H9 (cell line): ENCODE measurements around the gene WWC1. TPM values are rescaled to one million over a fixed set of nuclear protein-coding genes. Genes with fewer than 3 reads are reported as not detected.

Experiments
- DNase-seq: peaks from one replicate; pipeline ENCODE4 v3.0.0-alpha.2; 2017
- H2AFZ ChIP-seq: one replicate; pipeline ENCODE4 v1.6.1; 2013; ENCODE audit warnings: mild to moderate bottlenecking, low read length, control low read depth, moderate library complexity
- H2AK5ac ChIP-seq: 2 replicates; pipeline ENCODE4 v1.6.1; 2013; ENCODE audit warnings: low read length, control low read depth, mixed read lengths; ENCODE audit not compliant: insufficient read length
- H2BK120ac ChIP-seq: one replicate; pipeline ENCODE4 v1.6.1; 2013; ENCODE audit warnings: low read depth, mild to moderate bottlenecking, low read length, control low read depth, inconsistent platforms; ENCODE audit not compliant: poor library complexity, severe bottlenecking
- H2BK12ac ChIP-seq: 2 replicates; pipeline ENCODE4 v1.6.1; 2013; ENCODE audit warnings: low read length, control low read depth, mixed read lengths, low read depth; ENCODE audit not compliant: insufficient read length
- H2BK15ac ChIP-seq: 2 replicates; pipeline ENCODE4 v1.6.1; 2013; ENCODE audit warnings: low read depth, low read length, control low read depth
- H2BK20ac ChIP-seq: one replicate; pipeline ENCODE4 v1.6.1; 2013; ENCODE audit warnings: low read depth, mild to moderate bottlenecking, low read length, control low read depth, inconsistent platforms; ENCODE audit not compliant: poor library complexity, severe bottlenecking
- H2BK5ac ChIP-seq: 2 replicates; pipeline ENCODE4 v1.6.1; 2013; ENCODE audit warnings: low read length, control low read depth, mixed read lengths; ENCODE audit not compliant: insufficient read length
- H3K14ac ChIP-seq: 2 replicates; pipeline ENCODE4 v1.6.1; 2013; ENCODE audit warnings: low read length, control low read depth; ENCODE audit not compliant: insufficient read depth
- H3K18ac ChIP-seq: 2 replicates; pipeline ENCODE4 v1.6.1; 2013; ENCODE audit warnings: low read depth, mild to moderate bottlenecking, mixed read lengths, low read length, control low read depth; ENCODE audit not compliant: insufficient read length
- H3K23ac ChIP-seq: 2 replicates; pipeline ENCODE4 v1.6.1; 2013; ENCODE audit warnings: low read length, control low read depth, mixed read lengths, low read depth; ENCODE audit not compliant: insufficient read length
- H3K23me2 ChIP-seq: 2 replicates; pipeline ENCODE4 v1.6.1; 2013; ENCODE audit warnings: low read depth, mild to moderate bottlenecking, mixed read lengths, low read length, control low read depth; ENCODE audit not compliant: insufficient read length, poor library complexity, severe bottlenecking
- H3K27ac ChIP-seq: 2 replicates; pipeline ENCODE4 v1.5.1; 2013; ENCODE audit warnings: low read length, control low read depth, mixed read lengths, low read depth; ENCODE audit not compliant: insufficient read length
- H3K27me3 ChIP-seq: 2 replicates; pipeline ENCODE4 v1.6.1; 2013; ENCODE audit warnings: low read length, control low read depth, inconsistent platforms; ENCODE audit not compliant: insufficient read depth
- H3K4ac ChIP-seq: 2 replicates; pipeline ENCODE4 v1.6.1; 2013; ENCODE audit warnings: low read depth, mild to moderate bottlenecking, control low read depth, inconsistent platforms, low read length, moderate library complexity
- H3K4me1 ChIP-seq: 2 replicates; pipeline ENCODE4 v1.6.1; 2013; ENCODE audit warnings: low read length, control low read depth, inconsistent platforms; ENCODE audit not compliant: insufficient read depth
- H3K4me2 ChIP-seq: 2 replicates; pipeline ENCODE4 v1.6.1; 2013; ENCODE audit warnings: low read length, control low read depth, mixed read lengths; ENCODE audit not compliant: insufficient read length, insufficient read depth
- H3K56ac ChIP-seq: 2 replicates; pipeline ENCODE4 v1.6.1; 2013; ENCODE audit warnings: low read depth, mild to moderate bottlenecking, mixed read lengths, low read length, control low read depth; ENCODE audit not compliant: insufficient read length
- H3K79me1 ChIP-seq: 2 replicates; pipeline ENCODE4 v1.6.1; 2013; ENCODE audit warnings: low read depth, mild to moderate bottlenecking, moderate library complexity, low read length, control low read depth, inconsistent platforms; ENCODE audit not compliant: insufficient read depth, poor library complexity, severe bottlenecking
- H3K79me2 ChIP-seq: 2 replicates; pipeline ENCODE4 v1.6.1; 2013; ENCODE audit warnings: low read length, control low read depth, inconsistent platforms; ENCODE audit not compliant: insufficient read depth
- H3K9ac ChIP-seq: 2 replicates; pipeline ENCODE4 v1.6.1; 2013; ENCODE audit warnings: low read length, control low read depth, mixed read lengths; ENCODE audit not compliant: insufficient read length; ENCODE audit errors: extremely low read depth
- H3K9me3 ChIP-seq: one replicate; pipeline ENCODE4 v1.6.1; 2013; ENCODE audit warnings: low read depth, low read length, inconsistent platforms; ENCODE audit not compliant: control insufficient read depth
- H3T11ph ChIP-seq: one replicate; pipeline ENCODE4 v1.6.1; 2013; ENCODE audit warnings: mild to moderate bottlenecking, low read length, control low read depth, inconsistent platforms
- H4K20me1 ChIP-seq: one replicate; pipeline ENCODE4 v1.6.1; 2013; ENCODE audit not compliant: control insufficient read depth, insufficient read length, insufficient read depth
- H4K5ac ChIP-seq: 2 replicates; pipeline ENCODE4 v1.6.1; 2013; ENCODE audit warnings: low read depth, mild to moderate bottlenecking, mixed read lengths, low read length, control low read depth; ENCODE audit not compliant: insufficient read length
- H4K8ac ChIP-seq: replicated peaks from 2 replicates; pipeline ENCODE4 v1.6.1; 2013; ENCODE audit warnings: low read length, control low read depth, mixed read lengths, low read depth; ENCODE audit not compliant: insufficient read length
- H4K91ac ChIP-seq: 2 replicates; pipeline ENCODE4 v1.6.1; 2013; ENCODE audit warnings: low read depth, mild to moderate bottlenecking, moderate library complexity, mixed read lengths, low read length, control low read depth; ENCODE audit not compliant: insufficient read length
- H3K27ac Mint-ChIP-seq, 3 experiments: 2 replicates in 2 of 3; 3 replicates in 1 of 3; pipeline ENCODE4 v1.8.0; 2020 to 2021; ENCODE audit warnings: mixed read lengths in 3 of 3, mild to moderate bottlenecking in 1 of 3, moderate library complexity in 1 of 3
- H3K27me3 Mint-ChIP-seq: 2 replicates; pipeline ENCODE4 v1.8.0; 2021; ENCODE audit warnings: low read depth, mild to moderate bottlenecking, moderate library complexity, mixed read lengths
- H3K36me3 Mint-ChIP-seq, 3 experiments: 2 replicates in 2 of 3; 3 replicates in 1 of 3; pipeline ENCODE4 v1.8.0; 2020 to 2021; ENCODE audit warnings: low read depth in 3 of 3, mixed read lengths in 3 of 3; ENCODE audit not compliant: insufficient read depth in 1 of 3
- H3K4me1 Mint-ChIP-seq, 2 experiments: 2 replicates each; pipeline ENCODE4 v1.8.0; 2020; ENCODE audit warnings: mixed read lengths in 2 of 2
- H3K4me3 Mint-ChIP-seq, 2 experiments: 2 replicates in 1 of 2; 3 replicates in 1 of 2; pipeline ENCODE4 v1.8.0; 2020 to 2021; ENCODE audit warnings: mild to moderate bottlenecking in 2 of 2, mixed read lengths in 2 of 2, moderate library complexity in 1 of 2
- H3K9me3 Mint-ChIP-seq, 2 experiments: 2 replicates in 1 of 2; 3 replicates in 1 of 2; pipeline ENCODE4 v1.8.0; 2020; ENCODE audit warnings: mild to moderate bottlenecking in 2 of 2, mixed read lengths in 2 of 2, moderate library complexity in 1 of 2
- WGBS: extraction: QIAGEN DNeasy Blood & Tissue Kit; methylation state at CpG from one replicate; pipeline ENCODE4 v1.1.7; 2013; ENCODE audit warnings: missing lambda C conversion rate, low lambda C conversion rate, mixed read lengths; ENCODE audit not compliant: insufficient read length; ENCODE audit errors: extremely low coverage; 5-methylcytosine and 5-hydroxymethylcytosine counted together
- total RNA-seq: library from RNA; stranded (reverse); gene quantifications from 2 replicates; pipeline ENCODE4 v1.2.1, GENCODE V29; 2021
- TF ChIP-seq, protein P1 (sequence below): fragments of 200-600 bp; sonication (generic); conservative IDR thresholded peaks from 3 replicates; pipeline ENCODE4 v1.8.0; 2021; ENCODE audit warnings: antibody characterized with exemption, mild to moderate bottlenecking

WWC1 gene
- total RNA-seq, 1 experiment from 2014 or later = 28.2 TPM

DNA sequence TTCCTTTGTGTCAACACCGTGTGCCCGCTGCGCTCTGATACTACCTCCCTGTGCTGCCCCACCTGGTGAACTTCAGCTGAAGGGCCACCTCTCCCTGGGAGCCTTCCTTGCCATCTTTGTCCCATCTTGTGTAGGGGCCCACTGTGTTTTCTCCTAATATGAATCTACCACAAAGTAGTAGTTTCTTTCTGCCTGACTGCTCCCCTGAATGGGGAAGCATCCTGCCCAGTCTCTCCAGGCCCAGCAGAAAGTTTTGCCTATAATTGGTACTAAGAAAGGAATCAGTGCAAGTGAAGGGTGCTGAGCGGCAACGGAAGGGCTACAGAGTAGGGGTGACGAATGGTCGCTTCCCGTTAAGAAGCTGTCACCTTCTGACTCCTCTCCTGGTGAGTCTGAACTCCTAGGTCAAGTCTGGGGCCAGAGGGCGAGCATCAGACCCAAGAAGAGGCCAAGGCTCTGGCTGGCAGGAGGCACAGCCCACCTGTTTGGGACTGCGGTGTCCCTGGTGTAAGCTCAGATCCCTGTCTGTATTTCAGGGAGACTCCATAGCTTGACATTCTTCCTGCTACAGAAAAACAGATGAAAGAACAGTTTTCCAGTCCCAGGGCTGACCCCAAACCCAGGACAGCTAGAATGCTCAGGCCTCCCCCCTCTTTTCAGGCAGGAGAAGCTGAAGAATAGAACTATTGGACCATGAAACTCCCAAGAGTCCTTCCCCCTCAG, 24.1 kb downstream of the WWC1 start:
- H3K36me3 Mint-ChIP-seq = no peaks in the 10 kb centered on the region; a peak in 1 of 7 replicates
- Histone ChIP-seq H2AFZ (no peak overlapping the region), H3T11ph (no peak overlapping the region), H3K23ac (no peak overlapping the region), H2AK5ac (no peak overlapping the region), H3K14ac (no peak overlapping the region), H3K79me2 (0 out of 2 replicates have a peak, but pooled peaks cover 2% of the 10 kb centered on the region), H4K5ac (no peak overlapping the region), H3K18ac (no peak overlapping the region), H2BK120ac (no peak overlapping the region), H3K4ac (no peak overlapping the region), H3K56ac (no peak overlapping the region), H2BK20ac (no peak overlapping the region), H3K9ac (no peak overlapping the region), H4K91ac (no peak overlapping the region), H4K8ac (no peak overlapping the region), H3K79me1 (no peaks in the 10 kb centered on the region), H3K4me1 (no peaks in the 10 kb centered on the region), H2BK15ac (no peak overlapping the region), H4K20me1 (no peaks in the 10 kb centered on the region), H3K4me2 (no peak overlapping the region), H3K23me2 (no peaks in the 10 kb centered on the region), H3K27me3 (no peaks in the 10 kb centered on the region), H2BK12ac (no peak overlapping the region), H2BK5ac (no peak overlapping the region), H3K9me3 (no peaks in the 10 kb centered on the region), H3K27ac (no peak overlapping the region)
- H3K27me3 Mint-ChIP-seq = peaks cover 3% of the 10 kb centered on the region; the same call in 1 of the 2 replicates
- WGBS = no CpG with 5 or more reads among the region's 10 CpGs
- no peak overlapping the region; a peak in 1 of 7 replicates for H3K27ac Mint-ChIP-seq
- no peaks in the 10 kb centered on the region; a peak in 1 of 5 replicates for H3K9me3 Mint-ChIP-seq
- H3K4me1 Mint-ChIP-seq = peaks cover 33 to 44% of the 10 kb centered on the region in 2 experiments
- no peak for DNase-seq
- no peak overlapping the region for H3K4me3 Mint-ChIP-seq
- TF ChIP-seq, protein P1, sequence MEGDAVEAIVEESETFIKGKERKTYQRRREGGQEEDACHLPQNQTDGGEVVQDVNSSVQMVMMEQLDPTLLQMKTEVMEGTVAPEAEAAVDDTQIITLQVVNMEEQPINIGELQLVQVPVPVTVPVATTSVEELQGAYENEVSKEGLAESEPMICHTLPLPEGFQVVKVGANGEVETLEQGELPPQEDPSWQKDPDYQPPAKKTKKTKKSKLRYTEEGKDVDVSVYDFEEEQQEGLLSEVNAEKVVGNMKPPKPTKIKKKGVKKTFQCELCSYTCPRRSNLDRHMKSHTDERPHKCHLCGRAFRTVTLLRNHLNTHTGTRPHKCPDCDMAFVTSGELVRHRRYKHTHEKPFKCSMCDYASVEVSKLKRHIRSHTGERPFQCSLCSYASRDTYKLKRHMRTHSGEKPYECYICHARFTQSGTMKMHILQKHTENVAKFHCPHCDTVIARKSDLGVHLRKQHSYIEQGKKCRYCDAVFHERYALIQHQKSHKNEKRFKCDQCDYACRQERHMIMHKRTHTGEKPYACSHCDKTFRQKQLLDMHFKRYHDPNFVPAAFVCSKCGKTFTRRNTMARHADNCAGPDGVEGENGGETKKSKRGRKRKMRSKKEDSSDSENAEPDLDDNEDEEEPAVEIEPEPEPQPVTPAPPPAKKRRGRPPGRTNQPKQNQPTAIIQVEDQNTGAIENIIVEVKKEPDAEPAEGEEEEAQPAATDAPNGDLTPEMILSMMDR = no peak
